GM19372 (cell line): ENCODE measurements around the gene CREB5.
"Not testable (repeated sequence)": the region's sequence is repeated elsewhere in the genome, so short reads cannot be mapped to it uniquely, and the experiment has no call there.

ENCODE experiments used
- ATAC-seq: cut with Tn5 transposase; IDR thresholded peaks from one replicate; pipeline ENCODE4 v1.9.1; 2021; ENCODE audit warnings: mild to moderate bottlenecking, low read depth, moderate library complexity; ENCODE audit not compliant: unreplicated experiment

CREB5 gene

GRCh38 chr7:28411876-28412662 is at the start of gene CREB5:
CREB5 (plus strand) TSS chr7:28412518; CDS start chr7:28412915, 397 bp downstream.
- ATAC-seq: no peak

GRCh38 chr7:28362812-28363211 is 49.5 kb upstream of the CREB5 start:
- ATAC-seq: no peak

- no peak for ATAC-seq
Measured at GRCh38 chr7:28364082-28364481, 48.2 kb upstream of the CREB5 start.

GRCh38 chr7:28369523-28369922 is 42.8 kb upstream of the CREB5 start:
- ATAC-seq: no peak

- ATAC-seq: no peak
Measured at GRCh38 chr7:28371846-28372245, 40.5 kb upstream of the CREB5 start.

- no peak for ATAC-seq
Measured at GRCh38 chr7:28373990-28374389, 38.3 kb upstream of the CREB5 start.

GRCh38 chr7:28375729-28376128 is 36.6 kb upstream of the CREB5 start:
- no peak for ATAC-seq

DNA sequence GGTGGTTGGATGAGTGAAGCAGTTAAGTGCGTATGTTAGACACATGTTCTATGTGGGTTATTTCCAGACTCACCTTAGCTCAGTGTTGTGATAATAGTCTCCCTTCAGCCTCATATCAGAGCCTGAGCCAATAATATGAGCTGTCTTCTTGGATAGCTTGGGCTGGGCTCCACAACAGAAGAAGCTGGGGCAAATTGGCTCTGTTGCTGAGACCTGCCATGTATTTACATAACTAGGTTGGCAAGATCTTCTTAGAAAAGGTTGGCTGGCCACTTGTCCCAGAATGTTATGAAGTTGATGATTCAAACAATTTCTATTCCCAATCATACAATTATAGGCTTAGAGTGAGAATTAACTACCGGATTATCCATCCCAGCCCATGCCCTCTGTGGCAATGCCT is 35.7 kb upstream of the CREB5 start:
- no peak for ATAC-seq

DNA sequence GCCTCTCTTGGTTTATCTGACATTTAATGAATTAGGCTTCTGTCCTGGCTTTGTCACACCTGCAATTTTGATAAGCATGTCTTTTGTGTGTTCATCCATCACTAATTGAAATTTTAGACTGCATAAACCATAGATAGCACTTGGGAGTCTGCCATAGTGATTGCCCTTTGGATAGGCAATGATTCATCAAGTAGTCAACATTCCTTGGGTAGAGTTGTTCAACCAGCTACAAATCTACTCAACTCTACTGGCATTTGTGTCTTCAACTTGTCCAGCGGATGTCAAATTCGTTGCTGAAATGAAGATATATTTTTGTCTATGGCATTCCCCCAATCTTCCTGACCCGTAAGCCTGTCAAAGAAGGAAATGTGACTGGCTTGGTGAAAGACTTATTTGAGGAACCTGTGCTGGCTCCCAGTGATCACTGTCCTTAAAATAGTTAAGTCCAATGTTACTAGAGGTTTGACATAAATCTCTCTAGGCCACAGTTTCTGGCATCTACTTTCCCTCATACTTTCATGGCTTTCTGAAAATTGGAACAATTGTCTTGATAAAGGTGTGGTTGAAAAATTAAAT is 33.7 kb upstream of the CREB5 start:
- no peak for ATAC-seq

- no peak for ATAC-seq
Measured at GRCh38 chr7:28381466-28381865, 30.9 kb upstream of the CREB5 start.

DNA sequence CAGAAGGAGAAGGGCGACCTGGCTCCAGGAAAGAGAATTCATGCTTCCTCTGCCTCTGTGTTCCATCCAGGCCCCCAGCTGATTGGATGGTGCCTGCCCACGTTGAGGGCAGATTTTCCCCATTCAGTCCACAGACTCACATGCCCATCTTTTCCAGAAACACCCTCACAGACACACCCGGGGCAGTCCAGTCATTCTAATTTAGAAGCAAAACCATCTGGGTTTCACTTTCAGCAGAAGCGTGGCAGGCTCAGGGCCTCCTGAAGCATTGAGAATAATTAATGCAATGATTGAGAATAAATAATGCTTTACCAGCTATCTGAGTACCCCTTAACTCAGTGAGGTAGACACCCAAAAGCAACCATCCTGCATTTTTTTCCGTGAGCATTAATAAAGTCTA is 30.2 kb upstream of the CREB5 start:
- no peak for ATAC-seq

- ATAC-seq: no peak
Measured at GRCh38 chr7:28383975-28384374, 28.3 kb upstream of the CREB5 start.

DNA sequence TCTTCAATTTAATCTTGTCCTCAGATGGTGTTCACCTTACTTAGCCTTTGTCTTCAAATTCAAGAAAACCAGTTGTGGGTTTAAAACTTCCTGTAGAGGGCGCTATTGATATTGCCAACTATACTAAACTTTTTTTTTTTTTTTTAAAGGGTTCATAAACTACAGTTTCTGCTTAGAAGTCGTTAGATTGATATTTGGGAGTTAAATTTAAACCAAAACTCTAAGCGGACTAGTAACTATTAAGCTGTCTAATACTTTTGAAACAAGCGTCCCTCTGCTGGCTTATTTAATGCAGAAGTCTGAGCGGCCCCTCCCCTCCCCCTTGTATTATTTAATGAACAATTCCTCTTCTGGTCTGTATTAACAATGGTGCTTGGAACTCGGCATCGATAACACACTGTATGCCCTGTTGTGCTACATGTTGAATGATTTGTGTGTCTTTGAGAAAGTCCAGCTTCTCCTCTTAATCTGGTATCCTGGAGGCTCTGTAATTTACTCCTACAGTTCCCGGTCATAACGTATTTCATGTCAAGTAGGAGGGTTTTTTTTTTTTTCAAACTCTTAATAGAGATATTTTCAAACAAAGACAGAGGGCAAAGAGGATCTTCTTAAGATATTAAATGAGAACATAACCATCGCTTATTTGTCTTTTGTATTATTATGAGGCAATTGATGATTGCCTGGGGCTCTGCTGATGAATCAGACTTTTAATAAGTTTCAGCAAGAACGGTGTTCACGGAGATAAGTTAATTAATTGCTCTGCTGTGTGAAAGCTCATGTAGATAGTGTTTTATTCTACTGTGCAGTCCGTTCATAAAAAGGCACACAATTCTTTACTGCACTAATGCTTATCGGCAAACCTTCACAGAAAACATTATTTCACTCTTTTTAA is 22.6 kb upstream of the CREB5 start:
- ATAC-seq: no peak

GRCh38 chr7:28390426-28390825 is 21.9 kb upstream of the CREB5 start:
- ATAC-seq: no peak

DNA sequence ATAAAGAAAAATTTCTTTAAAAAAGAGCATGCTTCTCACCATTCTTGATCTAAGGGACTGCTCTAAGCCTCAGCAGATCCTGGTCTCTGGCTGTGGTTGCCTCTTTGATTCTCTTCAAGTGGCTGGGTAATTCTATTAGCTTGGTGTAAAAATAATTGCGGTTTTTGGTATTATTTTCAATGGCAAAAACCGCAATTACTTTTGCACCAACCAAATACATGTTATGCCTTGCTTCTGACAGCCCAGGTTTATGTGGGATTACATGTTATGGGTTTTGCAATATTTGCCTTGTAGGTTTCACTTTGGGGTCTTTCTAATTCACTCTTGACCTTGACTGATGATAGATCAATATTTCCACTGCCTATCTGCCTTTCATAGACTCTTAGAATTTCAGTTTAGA is 20.0 kb upstream of the CREB5 start:
- no peak for ATAC-seq

DNA sequence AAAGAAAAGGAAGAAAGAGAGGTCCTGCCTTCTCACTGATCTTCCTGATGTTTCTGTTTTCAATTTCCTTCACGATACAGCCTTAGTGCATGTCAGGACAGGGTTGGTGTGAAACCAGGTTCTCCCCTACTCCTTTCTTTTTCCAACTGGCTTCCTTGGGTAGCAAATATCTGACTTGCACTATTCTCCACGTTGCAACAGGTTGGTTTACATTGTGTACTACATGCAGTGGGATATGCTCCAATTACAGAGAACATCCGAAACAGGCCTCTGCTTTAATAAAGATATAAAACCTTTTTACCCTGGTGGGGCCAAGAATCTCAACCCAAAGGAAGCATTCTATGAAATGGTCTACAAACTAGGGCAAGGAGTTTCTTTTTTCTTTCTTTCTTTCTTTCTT is 16.9 kb upstream of the CREB5 start:
- ATAC-seq: no peak

- ATAC-seq: no peak
Measured at GRCh38 chr7:28395831-28396230, 16.5 kb upstream of the CREB5 start.

DNA sequence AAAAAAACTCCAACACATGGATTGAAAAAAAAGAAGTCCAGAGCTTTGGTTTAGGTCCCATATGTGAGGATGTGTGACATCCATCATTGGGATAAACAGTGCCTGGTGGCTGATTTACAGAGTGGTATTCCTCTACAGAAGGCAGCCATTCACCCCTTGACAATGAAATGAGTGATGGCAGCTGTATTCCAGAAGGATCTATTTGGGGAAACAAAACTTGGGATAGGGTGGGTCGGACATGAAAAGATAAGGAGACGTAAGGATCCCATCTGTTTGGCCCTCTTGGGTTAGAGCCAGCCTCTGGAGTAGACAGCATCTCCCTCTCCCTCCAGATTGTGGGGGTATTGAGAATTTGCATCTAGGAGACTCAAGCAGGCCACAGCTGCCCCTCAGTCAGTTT is 15.2 kb upstream of the CREB5 start:
- ATAC-seq: no peak

- ATAC-seq: no peak
Measured at GRCh38 chr7:28400838-28401360, 11.4 kb upstream of the CREB5 start.

DNA sequence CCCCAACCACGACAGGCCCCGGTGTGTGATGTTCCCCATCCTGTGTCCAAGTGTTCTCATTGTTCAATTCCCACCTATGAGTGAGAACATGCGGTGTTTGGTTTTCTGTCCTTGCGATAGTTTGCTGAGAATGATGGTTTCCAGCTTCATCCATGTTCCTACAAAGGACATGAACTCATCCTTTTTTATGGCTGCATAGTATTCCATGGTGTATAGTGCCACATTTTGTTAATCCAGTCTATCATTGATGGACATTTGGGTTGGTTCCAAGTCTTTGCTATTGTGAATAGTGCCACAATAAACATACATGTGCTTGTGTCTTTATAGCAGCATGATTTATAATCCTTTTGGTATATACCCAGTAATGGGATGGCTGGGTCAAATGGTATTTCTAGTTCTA is 10.8 kb upstream of the CREB5 start:
- ATAC-seq: not testable (repeated sequence)

- no peak for ATAC-seq
Measured at GRCh38 chr7:28405662-28406061, 6.7 kb upstream of the CREB5 start.
